K562 (cell line): ENCODE data around the gene PATL2. TPM values are rescaled to one million over a fixed set of nuclear protein-coding genes. Genes with fewer than 3 reads are reported as not detected.

Source experiments
- ATF1 ChIP-seq, 2 experiments: fragments of 450-650 bp in 1 of 2; IDR thresholded peaks; 2 replicates each; pipeline ENCODE4 v1.6.1; 2016; ENCODE audit warnings: missing compliant biosample characterization in 1 of 2, missing genetic modification characterization in 1 of 2
- CBFA2T2 ChIP-seq: fragments of 450-650 bp; conservative IDR thresholded peaks from 2 replicates; pipeline ENCODE4 v1.6.1; 2017; ENCODE audit warnings: mild to moderate bottlenecking
- ETV5 ChIP-seq: sonication (generic); formaldehyde crosslinking; IDR thresholded peaks from 2 replicates; pipeline ENCODE4 v1.4.0; 2020; ENCODE audit warnings: low read depth, mild to moderate bottlenecking, missing genetic modification reagents
- FOXM1 ChIP-seq, 2 experiments: fragments of 450-650 bp in 1 of 2; sonication (generic) in 1 of 2; formaldehyde crosslinking in 1 of 2; IDR thresholded peaks; 2 replicates each; pipeline versions ENCODE4 v1.6.1 to v1.9.0; 2017 to 2022; ENCODE audit warnings: low read depth in 2 of 2, mild to moderate bottlenecking in 2 of 2, missing genetic modification reagents in 1 of 2, moderate library complexity in 1 of 2
- NR2C1 ChIP-seq, 2 experiments: fragments of 450-650 bp; IDR thresholded peaks; 2 replicates each; pipeline ENCODE4 v1.6.1; 2017; ENCODE audit warnings: mild to moderate bottlenecking in 2 of 2, antibody characterized with exemption in 1 of 2, inconsistent platforms in 1 of 2, missing compliant biosample characterization in 1 of 2, missing genetic modification characterization in 1 of 2
- NR2F6 ChIP-seq: fragments of 450-650 bp; formaldehyde crosslinking; IDR thresholded peaks from 2 replicates; pipeline ENCODE4 v1.4.0; 2020; ENCODE audit warnings: mild to moderate bottlenecking
- POLR2B ChIP-seq: fragments of 450-650 bp; IDR thresholded peaks from 2 replicates; pipeline ENCODE4 v1.6.1; 2018; ENCODE audit warnings: low read depth; ENCODE audit not compliant: partially characterized antibody
- PYGO2 ChIP-seq: fragments of 450-650 bp; IDR thresholded peaks from 2 replicates; pipeline ENCODE4 v1.6.1; 2016; ENCODE audit warnings: mild to moderate bottlenecking, missing genetic modification characterization, moderate library complexity, missing compliant biosample characterization
- RB1 ChIP-seq: fragments of 450-650 bp; IDR thresholded peaks from 2 replicates; pipeline ENCODE4 v1.6.1; 2017; ENCODE audit warnings: low read depth, mild to moderate bottlenecking
- RFX1 ChIP-seq: fragments of 450-650 bp; IDR thresholded peaks from 2 replicates; pipeline ENCODE4 v1.6.1; 2016; ENCODE audit warnings: mild to moderate bottlenecking, moderate library complexity
- SMAD4 ChIP-seq: fragments of 250-450 bp; sonication (Bioruptor Pico); conservative IDR thresholded peaks from 2 replicates; pipeline ENCODE4 v1.8.0; 2021; ENCODE audit warnings: inconsistent platforms, mild to moderate bottlenecking, moderate library complexity
- SMARCA4 ChIP-seq: fragments of 450-650 bp; IDR thresholded peaks from 2 replicates; pipeline ENCODE4 v1.6.1; 2016
- ZBTB7A ChIP-seq: IDR thresholded peaks from 2 replicates; pipeline ENCODE4 v1.6.1; 2011; ENCODE audit warnings: low read depth, mild to moderate bottlenecking, low read length, moderate library complexity, borderline replicate concordance; ENCODE audit not compliant: control insufficient read depth
- ZNF175 ChIP-seq: fragments of 200-800 bp; sonication (Bioruptor generic); IDR thresholded peaks from 2 replicates; pipeline ENCODE4 v1.6.1; 2016; ENCODE audit warnings: low read depth, mild to moderate bottlenecking, missing genetic modification characterization, missing compliant biosample characterization
- ZNF76 ChIP-seq: fragments of 250-450 bp; sonication (Bioruptor Pico); IDR thresholded peaks from 2 replicates; pipeline ENCODE4 v1.4.0; 2020; ENCODE audit warnings: mild to moderate bottlenecking, moderate library complexity, borderline replicate concordance
- polyA plus RNA-seq, 8 experiments: library from polyadenylated mRNA; depleted of rRNA in 4 of 8; stranded (reverse) in 5 of 8; unstranded in 3 of 8; fragments of >200 nt; fragmentation: Nextera tagmentation in 2 of 8; fragmentation: Illumina TruSeq in 1 of 8; extraction: Ambion mirVana in 2 of 8; extraction: Trizol in 1 of 8; gene quantifications; 2 replicates each; pipeline versions ENCODE4 v1.2.1 to v1.2.3, GENCODE V29; 2011 to 2014; ENCODE audit warnings: inconsistent platforms in 1 of 8, missing spikeins in 1 of 8
- total RNA-seq, 7 experiments: library from RNA; depleted of rRNA in 6 of 7; stranded (reverse); fragments of >200 nt in 6 of 7; fragmentation: Illumina TruSeq in 2 of 7; extraction: Trizol in 2 of 7; gene quantifications; 2 replicates each; pipeline versions ENCODE4 v1.2.1 to v1.2.3, GENCODE V29; 2011 to 2021; ENCODE audit warnings: low replicate concordance in 1 of 7
- TF ChIP-seq, protein P1 (sequence below): fragments of 250-450 bp; sonication (Bioruptor Pico); IDR thresholded peaks from 2 replicates; pipeline ENCODE4 v1.5.0; 2021
- TF ChIP-seq, protein P2 (sequence below): sonication (generic); formaldehyde crosslinking; IDR thresholded peaks from 2 replicates; pipeline ENCODE4 v1.9.0; 2022; ENCODE audit warnings: mild to moderate bottlenecking, missing genetic modification reagents
- TF ChIP-seq, protein P3 (sequence below): fragments of 450-650 bp; IDR thresholded peaks from 2 replicates; pipeline ENCODE4 v1.6.1; 2016; ENCODE audit warnings: antibody characterized with exemption
- TF ChIP-seq, protein P4 (sequence below): fragments of 450-650 bp; IDR thresholded peaks from 2 replicates; pipeline ENCODE4 v1.6.1; 2016; ENCODE audit warnings: borderline replicate concordance
- TF ChIP-seq, protein P5 (sequence below), 2 experiments: IDR thresholded peaks; 2 replicates each; pipeline ENCODE4 v1.6.1; 2012; ENCODE audit warnings: improper control_type of control experiment in 2 of 2, low read depth in 2 of 2, low read length in 2 of 2, borderline replicate concordance in 1 of 2

The PATL2 gene
- total and polyA plus RNA-seq, 9 of the 15 experiments (the other 6 are each of a cell fraction or from before 2014, with no cell fraction given), result 0.42 to 1.1 (median 0.86) TPM

GRCh38 chr15:44711743-44712345 is 721 bp upstream of the PATL2 start (continued):
- TF ChIP-seq ETV5 (CRISPR knock-in tag) (peak; percentile 76; the same call in 1 of the 2 replicates), RFX1 (no peak), PYGO2 (tag) (no peak), RB1 (0 out of 2 replicates have a peak, but pooled peaks have one; percentile 4), FOXM1 (IDR thresholded peaks at IDR 0.05; ENCODE audit: low read depth) (no peak), FOXM1 (CRISPR knock-in tag; IDR thresholded peaks at IDR 0.05; ENCODE audit: low read depth) (no peak), ZBTB7A (peak; percentile 62; the same call in 1 of the 2 replicates), NR2F6 (no peak), ZNF76 (no peak), POLR2B (no peak), CBFA2T2 (no peak), ATF1 (CRISPR knock-in tag; IDR thresholded peaks at IDR 0.05) (no peak), ATF1 (tag; IDR thresholded peaks at IDR 0.05) (no peak), SMARCA4 (0 out of 2 replicates have a peak, but pooled peaks have one; percentile 12), NR2C1 (IDR thresholded peaks at IDR 0.05) (no peak), NR2C1 (tag; IDR thresholded peaks at IDR 0.05) (no peak), SMAD4 (CRISPR knock-in tag) (no peak), ZNF175 (CRISPR knock-in tag) (no peak)
- TF ChIP-seq, protein P1, sequence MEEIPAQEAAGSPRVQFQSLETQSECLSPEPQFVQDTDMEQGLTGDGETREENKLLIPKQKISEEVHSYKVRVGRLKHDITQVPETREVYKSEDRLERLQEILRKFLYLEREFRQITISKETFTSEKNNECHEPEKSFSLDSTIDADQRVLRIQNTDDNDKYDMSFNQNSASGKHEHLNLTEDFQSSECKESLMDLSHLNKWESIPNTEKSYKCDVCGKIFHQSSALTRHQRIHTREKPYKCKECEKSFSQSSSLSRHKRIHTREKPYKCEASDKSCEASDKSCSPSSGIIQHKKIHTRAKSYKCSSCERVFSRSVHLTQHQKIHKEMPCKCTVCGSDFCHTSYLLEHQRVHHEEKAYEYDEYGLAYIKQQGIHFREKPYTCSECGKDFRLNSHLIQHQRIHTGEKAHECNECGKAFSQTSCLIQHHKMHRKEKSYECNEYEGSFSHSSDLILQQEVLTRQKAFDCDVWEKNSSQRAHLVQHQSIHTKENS (CRISPR knock-in tag), result no peak
- TF ChIP-seq, protein P2, sequence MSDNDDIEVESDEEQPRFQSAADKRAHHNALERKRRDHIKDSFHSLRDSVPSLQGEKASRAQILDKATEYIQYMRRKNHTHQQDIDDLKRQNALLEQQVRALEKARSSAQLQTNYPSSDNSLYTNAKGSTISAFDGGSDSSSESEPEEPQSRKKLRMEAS (CRISPR knock-in tag), result peak; percentile 24; the same call in 1 of the 2 replicates
- TF ChIP-seq, protein P3, sequence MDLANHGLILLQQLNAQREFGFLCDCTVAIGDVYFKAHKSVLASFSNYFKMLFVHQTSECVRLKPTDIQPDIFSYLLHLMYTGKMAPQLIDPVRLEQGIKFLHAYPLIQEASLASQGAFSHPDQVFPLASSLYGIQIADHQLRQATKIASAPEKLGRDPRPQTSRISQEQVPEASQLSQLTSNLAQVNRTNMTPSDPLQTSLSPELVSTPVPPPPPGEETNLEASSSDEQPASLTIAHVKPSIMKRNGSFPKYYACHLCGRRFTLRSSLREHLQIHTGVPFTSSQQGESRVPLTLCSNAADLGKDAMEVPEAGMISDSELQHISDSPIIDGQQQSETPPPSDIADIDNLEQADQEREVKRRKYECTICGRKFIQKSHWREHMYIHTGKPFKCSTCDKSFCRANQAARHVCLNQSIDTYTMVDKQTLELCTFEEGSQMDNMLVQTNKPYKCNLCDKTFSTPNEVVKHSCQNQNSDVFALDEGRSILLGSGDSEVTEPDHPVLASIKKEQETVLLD, result 0 out of 2 replicates have a peak, but pooled peaks have one; percentile 48
- TF ChIP-seq, protein P4, sequence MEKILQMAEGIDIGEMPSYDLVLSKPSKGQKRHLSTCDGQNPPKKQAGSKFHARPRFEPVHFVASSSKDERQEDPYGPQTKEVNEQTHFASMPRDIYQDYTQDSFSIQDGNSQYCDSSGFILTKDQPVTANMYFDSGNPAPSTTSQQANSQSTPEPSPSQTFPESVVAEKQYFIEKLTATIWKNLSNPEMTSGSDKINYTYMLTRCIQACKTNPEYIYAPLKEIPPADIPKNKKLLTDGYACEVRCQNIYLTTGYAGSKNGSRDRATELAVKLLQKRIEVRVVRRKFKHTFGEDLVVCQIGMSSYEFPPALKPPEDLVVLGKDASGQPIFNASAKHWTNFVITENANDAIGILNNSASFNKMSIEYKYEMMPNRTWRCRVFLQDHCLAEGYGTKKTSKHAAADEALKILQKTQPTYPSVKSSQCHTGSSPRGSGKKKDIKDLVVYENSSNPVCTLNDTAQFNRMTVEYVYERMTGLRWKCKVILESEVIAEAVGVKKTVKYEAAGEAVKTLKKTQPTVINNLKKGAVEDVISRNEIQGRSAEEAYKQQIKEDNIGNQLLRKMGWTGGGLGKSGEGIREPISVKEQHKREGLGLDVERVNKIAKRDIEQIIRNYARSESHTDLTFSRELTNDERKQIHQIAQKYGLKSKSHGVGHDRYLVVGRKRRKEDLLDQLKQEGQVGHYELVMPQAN, result peak; percentile 55
- TF ChIP-seq, protein P5, sequence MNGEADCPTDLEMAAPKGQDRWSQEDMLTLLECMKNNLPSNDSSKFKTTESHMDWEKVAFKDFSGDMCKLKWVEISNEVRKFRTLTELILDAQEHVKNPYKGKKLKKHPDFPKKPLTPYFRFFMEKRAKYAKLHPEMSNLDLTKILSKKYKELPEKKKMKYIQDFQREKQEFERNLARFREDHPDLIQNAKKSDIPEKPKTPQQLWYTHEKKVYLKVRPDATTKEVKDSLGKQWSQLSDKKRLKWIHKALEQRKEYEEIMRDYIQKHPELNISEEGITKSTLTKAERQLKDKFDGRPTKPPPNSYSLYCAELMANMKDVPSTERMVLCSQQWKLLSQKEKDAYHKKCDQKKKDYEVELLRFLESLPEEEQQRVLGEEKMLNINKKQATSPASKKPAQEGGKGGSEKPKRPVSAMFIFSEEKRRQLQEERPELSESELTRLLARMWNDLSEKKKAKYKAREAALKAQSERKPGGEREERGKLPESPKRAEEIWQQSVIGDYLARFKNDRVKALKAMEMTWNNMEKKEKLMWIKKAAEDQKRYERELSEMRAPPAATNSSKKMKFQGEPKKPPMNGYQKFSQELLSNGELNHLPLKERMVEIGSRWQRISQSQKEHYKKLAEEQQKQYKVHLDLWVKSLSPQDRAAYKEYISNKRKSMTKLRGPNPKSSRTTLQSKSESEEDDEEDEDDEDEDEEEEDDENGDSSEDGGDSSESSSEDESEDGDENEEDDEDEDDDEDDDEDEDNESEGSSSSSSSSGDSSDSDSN (IDR thresholded peaks at IDR 0.05; ENCODE audit: borderline replicate concordance in 1 of 2, low read depth in 2 of 2, low read length in 2 of 2), result 0 out of 4 replicates have a peak, but pooled peaks of 1 of the 2 experiments have one; percentile 19
